Tibial nerve (tissue), 4 donors: Measurements from ENCODE around the gene RPL19. TPM values are rescaled to one million over a fixed set of nuclear protein-coding genes. Genes with fewer than 3 reads are reported as not detected.

Source experiments
- DNase-seq, 2 donors: peaks; one replicate each; pipeline ENCODE4 v3.0.0-alpha.2; 2019; ENCODE audit warnings: low spot score in 2 of 2
- H3K27ac ChIP-seq, 4 donors: fragments of 200-600 bp; sonication (generic) in 3 of 4; one replicate each; pipeline ENCODE4 v1.5.1; 2017 to 2019; ENCODE audit warnings: mild to moderate bottlenecking in 1 of 4
- H3K27me3 ChIP-seq, 2 donors: fragments of 200-600 bp; sonication (generic) in 1 of 2; one replicate each; pipeline versions ENCODE4 v1.5.1 to v1.6.0; 2017 to 2019
- H3K36me3 ChIP-seq, 3 donors: fragments of 200-600 bp; sonication (generic); one replicate each; pipeline ENCODE4 v1.5.1; 2018 to 2019
- H3K4me1 ChIP-seq, 4 donors: fragments of 200-600 bp; sonication (generic) in 3 of 4; one replicate each; pipeline ENCODE4 v1.5.1; 2017 to 2019
- H3K4me3 ChIP-seq, 4 donors: fragments of 200-600 bp; sonication (generic) in 3 of 4; one replicate each; pipeline ENCODE4 v1.5.1; 2017 to 2019; ENCODE audit warnings: mild to moderate bottlenecking in 1 of 4, moderate library complexity in 1 of 4
- H3K9me3 ChIP-seq, 4 donors: fragments of 200-600 bp; sonication (generic) in 3 of 4; one replicate each; pipeline ENCODE4 v1.5.1; 2017 to 2019
- EP300 ChIP-seq, 2 donors: sonication (generic); formaldehyde crosslinking; IDR thresholded peaks; one replicate each; pipeline ENCODE4 v1.6.1; 2017; ENCODE audit warnings: antibody characterized with exemption in 2 of 2, mild to moderate bottlenecking in 1 of 2
- POLR2A ChIP-seq, 2 donors: fragments of 450-650 bp; IDR thresholded peaks; one replicate each; pipeline ENCODE4 v1.6.1; 2017; ENCODE audit warnings: antibody characterized with exemption in 2 of 2, mild to moderate bottlenecking in 2 of 2, moderate library complexity in 2 of 2
- WGBS, 2 donors: methylation state at CpG; one replicate each; pipeline ENCODE4 v1.1.5; 2018; 5-methylcytosine and 5-hydroxymethylcytosine counted together
- total RNA-seq, 4 donors: library from RNA; depleted of rRNA; stranded (reverse); fragments of >200 nt; gene quantifications; one replicate each; pipeline ENCODE4 v1.1.0, GENCODE V29; 2016
- TF ChIP-seq, protein P1 (sequence below), 5 experiments: fragments of 200-600 bp in 3 of 5; fragments of 450-650 bp in 2 of 5; sonication (generic) in 3 of 5; IDR thresholded peaks; one replicate each; pipeline ENCODE4 v1.5.1; 2016 to 2019; ENCODE audit warnings: antibody characterized with exemption in 5 of 5, mild to moderate bottlenecking in 3 of 5, moderate library complexity in 2 of 5

Gene RPL19
- total RNA-seq, 4 donors from 2014 or later: 2,381 to 3,486 (median 2,809) TPM

DNA sequence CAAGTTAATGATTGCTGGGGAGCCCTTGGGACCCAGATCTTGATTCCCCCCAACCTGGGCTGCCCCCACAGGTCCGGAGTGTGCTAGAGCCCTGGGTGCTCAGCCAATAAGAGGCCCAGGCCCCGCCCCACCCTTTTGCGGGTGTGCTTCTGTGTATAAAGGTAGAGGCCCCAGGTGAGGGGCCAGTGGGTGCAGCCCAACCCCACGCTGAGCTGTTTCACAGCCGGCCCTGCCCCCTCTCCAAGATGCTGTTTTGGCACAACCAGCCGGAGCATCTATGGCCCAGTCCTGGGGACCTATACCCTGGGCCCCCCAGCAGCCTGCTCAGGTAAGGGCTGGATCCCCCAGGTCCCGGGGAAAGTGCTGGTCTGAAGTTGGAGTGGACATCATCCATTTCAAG is 37.5 kb downstream of the RPL19 start:
- TF ChIP-seq, protein P1, sequence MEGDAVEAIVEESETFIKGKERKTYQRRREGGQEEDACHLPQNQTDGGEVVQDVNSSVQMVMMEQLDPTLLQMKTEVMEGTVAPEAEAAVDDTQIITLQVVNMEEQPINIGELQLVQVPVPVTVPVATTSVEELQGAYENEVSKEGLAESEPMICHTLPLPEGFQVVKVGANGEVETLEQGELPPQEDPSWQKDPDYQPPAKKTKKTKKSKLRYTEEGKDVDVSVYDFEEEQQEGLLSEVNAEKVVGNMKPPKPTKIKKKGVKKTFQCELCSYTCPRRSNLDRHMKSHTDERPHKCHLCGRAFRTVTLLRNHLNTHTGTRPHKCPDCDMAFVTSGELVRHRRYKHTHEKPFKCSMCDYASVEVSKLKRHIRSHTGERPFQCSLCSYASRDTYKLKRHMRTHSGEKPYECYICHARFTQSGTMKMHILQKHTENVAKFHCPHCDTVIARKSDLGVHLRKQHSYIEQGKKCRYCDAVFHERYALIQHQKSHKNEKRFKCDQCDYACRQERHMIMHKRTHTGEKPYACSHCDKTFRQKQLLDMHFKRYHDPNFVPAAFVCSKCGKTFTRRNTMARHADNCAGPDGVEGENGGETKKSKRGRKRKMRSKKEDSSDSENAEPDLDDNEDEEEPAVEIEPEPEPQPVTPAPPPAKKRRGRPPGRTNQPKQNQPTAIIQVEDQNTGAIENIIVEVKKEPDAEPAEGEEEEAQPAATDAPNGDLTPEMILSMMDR (IDR thresholded peaks at IDR 0.05): no peak
- TF ChIP-seq POLR2A (IDR thresholded peaks at IDR 0.05) (no peak), EP300 (IDR thresholded peaks at IDR 0.05) (no peak)
- DNase-seq: no peak
- no peaks in the 10 kb centered on the region for H3K9me3 ChIP-seq
- peaks cover 0 to 68% of the 10 kb centered on the region in 2 donors for H3K27me3 ChIP-seq
- H3K27ac ChIP-seq: no peak overlapping the region
- no peaks in the 10 kb centered on the region for H3K36me3 ChIP-seq
- H3K4me3 ChIP-seq: no peak overlapping the region
- 85 to 90% methylated on average over 6 to 7 of the region's 7 CpGs for WGBS, 2 donors
- peaks cover 0 to 1% (median 0%) of the 10 kb centered on the region in 4 donors for H3K4me1 ChIP-seq

DNA sequence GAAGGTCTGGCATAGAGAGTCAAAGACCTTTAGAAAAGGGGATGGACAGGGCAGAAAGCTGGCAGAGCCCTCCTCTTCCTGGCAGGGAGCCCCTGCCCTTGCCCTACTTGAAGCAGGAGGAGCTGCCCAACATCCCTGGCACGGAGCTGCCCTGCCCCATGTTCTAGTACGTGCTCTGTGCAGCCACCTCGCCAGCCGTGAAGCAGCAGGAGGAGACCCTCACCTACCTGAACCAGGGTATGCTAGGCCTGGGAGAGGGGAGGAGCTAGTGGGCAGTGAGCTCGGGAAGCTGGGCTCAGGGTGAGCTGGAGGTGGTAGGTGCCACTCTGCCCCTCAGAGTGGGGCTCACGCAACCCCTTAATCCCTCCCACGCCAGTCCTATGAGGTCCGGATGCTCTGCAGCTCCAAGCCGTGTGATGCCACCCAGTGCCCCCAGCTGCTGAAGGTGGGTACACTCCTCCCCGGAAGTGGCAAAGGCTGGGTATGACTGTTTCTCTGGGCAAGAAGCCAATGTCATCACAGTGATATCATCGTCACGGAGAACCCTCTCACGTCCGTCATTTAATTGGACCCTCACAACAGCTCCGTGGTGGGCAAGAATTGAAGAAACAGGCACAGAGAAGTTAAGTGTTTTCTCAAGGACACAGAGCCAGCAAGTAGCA is 38.4 kb downstream of the RPL19 start:
- no peak for TF ChIP-seq POLR2A (IDR thresholded peaks at IDR 0.05)
- TF ChIP-seq EP300 (IDR thresholded peaks at IDR 0.05): no peak
- TF ChIP-seq, protein P1 (IDR thresholded peaks at IDR 0.05): no peak
- Histone ChIP-seq H3K27me3 (peaks cover 0 to 64% of the 10 kb centered on the region in 2 donors), H3K4me1 (no peaks in the 10 kb centered on the region), H3K9me3 (no peaks in the 10 kb centered on the region), H3K27ac (no peak overlapping the region), H3K36me3 (no peaks in the 10 kb centered on the region), H3K4me3 (no peak overlapping the region)
- no peak for DNase-seq
- 39 to 40% methylated on average over 13 to 15 of the region's 15 CpGs for WGBS, 2 donors

DNA sequence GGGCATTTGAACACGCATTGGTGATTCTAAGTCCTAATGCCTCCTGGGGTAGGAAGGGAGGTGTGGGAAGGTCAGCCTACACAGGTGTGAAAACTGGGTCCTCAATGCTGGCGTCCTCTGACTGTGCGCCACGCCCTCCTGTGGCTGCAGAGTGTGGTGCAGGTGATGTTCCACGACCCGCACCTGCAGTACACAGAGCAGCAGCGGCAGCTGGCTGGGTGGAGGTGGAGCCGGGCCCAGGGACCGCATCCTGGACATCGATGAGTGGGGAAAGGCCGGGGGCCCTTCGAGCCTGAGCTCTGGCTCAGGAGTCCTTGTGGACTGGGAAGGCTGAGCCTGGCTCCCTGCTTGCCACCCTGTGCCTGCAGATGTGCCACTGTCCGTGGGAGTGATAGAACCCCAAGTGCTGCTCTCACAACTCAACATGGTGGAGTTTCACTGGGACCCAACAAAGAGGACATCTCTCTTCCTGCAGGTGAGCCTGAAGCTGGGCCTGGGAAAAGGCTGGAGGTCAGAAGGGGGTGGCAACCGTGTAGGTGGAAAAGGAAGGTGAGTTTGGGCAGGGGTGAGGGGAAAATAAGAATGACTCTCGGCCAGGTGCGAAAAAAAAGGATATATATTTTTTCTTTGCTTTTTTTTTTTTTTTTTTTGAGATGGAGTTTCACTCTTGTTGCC is 39.7 kb downstream of the RPL19 start:
- H3K27ac ChIP-seq: no peak overlapping the region
- peaks cover 0 to 8% (median 2%) of the 10 kb centered on the region in 4 donors for H3K4me1 ChIP-seq
- no peak overlapping the region for H3K4me3 ChIP-seq
- 27 to 34% methylated on average over 11 to 14 of the region's 16 CpGs for WGBS, 2 donors
- H3K36me3 ChIP-seq: no peaks in the 10 kb centered on the region
- peaks cover 0 to 50% of the 10 kb centered on the region in 2 donors for H3K27me3 ChIP-seq
- DNase-seq: no peak
- H3K9me3 ChIP-seq: no peaks in the 10 kb centered on the region
- no peak for TF ChIP-seq EP300 (IDR thresholded peaks at IDR 0.05)
- TF ChIP-seq, protein P1 (IDR thresholded peaks at IDR 0.05): peak in 2 of 5 experiments; percentile 13 to 33

DNA sequence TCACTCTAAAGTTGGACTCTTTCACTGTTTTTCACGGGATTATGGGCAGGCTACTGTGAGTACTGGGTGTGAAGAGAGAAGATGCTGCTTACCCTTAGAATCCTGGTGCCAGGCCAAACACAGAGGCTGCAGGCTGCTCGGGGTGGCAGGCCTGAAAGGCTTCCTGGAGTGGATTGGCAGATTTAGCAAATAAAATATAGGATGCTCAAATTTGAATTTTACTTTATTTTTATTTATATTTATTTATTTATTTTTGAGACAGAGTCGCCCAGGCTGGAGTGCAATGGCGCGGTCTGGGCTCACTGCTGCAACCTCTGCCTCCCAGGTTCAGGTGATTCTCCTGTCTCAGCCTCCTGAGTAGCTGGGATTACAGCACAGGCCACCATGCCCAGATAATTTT is 40.5 kb downstream of the RPL19 start:
- TF ChIP-seq POLR2A (IDR thresholded peaks at IDR 0.05) (no peak), EP300 (IDR thresholded peaks at IDR 0.05) (no peak)
- TF ChIP-seq, protein P1 (IDR thresholded peaks at IDR 0.05): no peak
- no peaks in the 10 kb centered on the region for H3K36me3 ChIP-seq
- no peak overlapping the region for H3K27ac ChIP-seq
- DNase-seq: no peak
- no peaks in the 10 kb centered on the region for H3K9me3 ChIP-seq
- H3K4me1 ChIP-seq: peaks cover 0 to 8% (median 2%) of the 10 kb centered on the region in 4 donors
- WGBS, 2 donors: 85 to 91% methylated on average over 5 of the region's 5 CpGs
- no peak overlapping the region for H3K4me3 ChIP-seq
- H3K27me3 ChIP-seq: peaks cover 0 to 42% of the 10 kb centered on the region in 2 donors

DNA sequence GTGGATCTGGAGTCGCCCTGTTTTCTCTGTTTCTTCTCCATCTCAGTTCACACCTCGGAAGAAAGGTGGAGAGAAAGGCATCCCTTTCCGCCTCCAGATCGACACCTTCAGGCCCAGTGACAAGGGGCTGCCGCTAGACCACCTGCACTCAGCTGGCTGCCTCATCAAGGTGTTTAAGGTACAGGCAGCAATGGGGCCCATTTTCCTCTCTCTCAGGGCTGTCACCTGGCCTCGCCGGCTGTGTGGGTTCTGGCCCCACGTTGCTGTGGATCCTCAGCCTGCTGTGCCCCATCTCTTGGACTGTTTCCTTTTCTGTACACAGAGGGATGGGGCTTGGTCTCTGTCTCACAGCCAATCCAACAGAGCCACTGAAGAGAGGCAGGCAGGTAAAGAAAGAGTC is 43.1 kb downstream of the RPL19 start:
- H3K36me3 ChIP-seq: no peaks in the 10 kb centered on the region
- no peak for TF ChIP-seq POLR2A (IDR thresholded peaks at IDR 0.05)
- TF ChIP-seq EP300 (IDR thresholded peaks at IDR 0.05): no peak
- TF ChIP-seq, protein P1 (IDR thresholded peaks at IDR 0.05): no peak
- 87 to 88% methylated on average over 5 to 8 of the region's 8 CpGs for WGBS, 2 donors
- H3K27ac ChIP-seq: no peak overlapping the region
- no peak overlapping the region for H3K4me3 ChIP-seq
- peaks cover 0 to 8% (median 2%) of the 10 kb centered on the region in 4 donors for H3K4me1 ChIP-seq
- peaks cover 0 to 19% of the 10 kb centered on the region in 2 donors for H3K27me3 ChIP-seq
- DNase-seq: no peak
- no peaks in the 10 kb centered on the region for H3K9me3 ChIP-seq
